A673 (cell line): ENCODE results near the gene SYT8. TPM values are rescaled to one million over a fixed set of nuclear protein-coding genes. Genes with fewer than 3 reads are reported as not detected.
"Not testable (repeated sequence)": the region's sequence is repeated elsewhere in the genome, so short reads cannot be mapped to it uniquely, and the experiment has no call there.

Experiments used
- BruUV-seq: library from RNA; stranded (reverse); fragments of 400-500 nt; replicated peaks from 2 replicates; lab custom pipeline; 2021; lab: Mats Ljungman, UMichigan
- CTCF ChIA-PET: fragments of 300-600 bp; sonication (Branson Sonifier 250); formaldehyde crosslinking; loops from one replicate; lab custom pipeline; 2022; ENCODE audit warnings: antibody characterized with exemption; lab: Charles Lee
- POLR2A ChIA-PET: fragments of 300-600 bp; sonication (Branson Sonifier 250); formaldehyde crosslinking; loops from one replicate; lab custom pipeline; 2022; ENCODE audit warnings: antibody characterized with exemption; ENCODE audit not compliant: low non-redundant PET; lab: Charles Lee
- DNase-seq: peaks from one replicate; pipeline ENCODE4 v3.0.0-alpha.2; 2015; ENCODE audit warnings: low spot score
- H3K27ac ChIP-seq: fragments of 200-600 bp; sonication (generic); 2 replicates; pipeline ENCODE4 v1.5.1; 2016; ENCODE audit warnings: mixed run types, low read depth, mild to moderate bottlenecking, mixed read lengths, antibody characterized with exemption, low read length; ENCODE audit not compliant: poor library complexity, severe bottlenecking
- H3K27me3 ChIP-seq: fragments of 200-600 bp; sonication (generic); replicated peaks from 2 replicates; pipeline ENCODE4 v1.6.1; 2017; ENCODE audit warnings: mixed run types, low read depth, mild to moderate bottlenecking, mixed read lengths, antibody characterized with exemption, low read length; ENCODE audit not compliant: insufficient read depth, poor library complexity
- H3K36me3 ChIP-seq: fragments of 200-600 bp; sonication (generic); 2 replicates; pipeline ENCODE4 v1.6.1; 2016; ENCODE audit warnings: mixed run types, mild to moderate bottlenecking, mixed read lengths, antibody characterized with exemption, low read length; ENCODE audit not compliant: insufficient read depth, poor library complexity, severe bottlenecking
- H3K4me1 ChIP-seq: fragments of 200-600 bp; sonication (generic); 2 replicates; pipeline ENCODE4 v1.6.1; 2017; ENCODE audit warnings: mixed run types, mild to moderate bottlenecking, mixed read lengths, antibody characterized with exemption, low read length; ENCODE audit not compliant: insufficient read depth, poor library complexity, severe bottlenecking
- H3K4me3 ChIP-seq: fragments of 200-600 bp; sonication (generic); 2 replicates; pipeline ENCODE4 v1.5.1; 2016; ENCODE audit warnings: low read depth, mixed run types, mild to moderate bottlenecking, mixed read lengths, low read length; ENCODE audit not compliant: poor library complexity, severe bottlenecking
- H3K9me3 ChIP-seq: fragments of 200-600 bp; sonication (generic); 2 replicates; pipeline ENCODE4 v1.6.1; 2016; ENCODE audit warnings: mixed run types, low read depth, mild to moderate bottlenecking, mixed read lengths, antibody characterized with exemption, low read length; ENCODE audit not compliant: poor library complexity, severe bottlenecking
- CTCF ChIP-seq: fragments of 300-800, 200-600 bp; sonication (generic); conservative IDR thresholded peaks from 2 replicates; pipeline ENCODE4 v1.5.1; 2017; ENCODE audit warnings: low read depth, mild to moderate bottlenecking, antibody characterized with exemption, low read length, moderate library complexity, mixed read lengths
- EZH2 ChIP-seq: fragments of 200-600 bp; sonication (generic); IDR thresholded peaks from 2 replicates; pipeline ENCODE4 v1.6.1; 2017; ENCODE audit warnings: borderline replicate concordance, low read depth, mild to moderate bottlenecking, mixed read lengths, antibody characterized with exemption, low read length; ENCODE audit not compliant: poor library complexity, severe bottlenecking
- intact Hi-C: fragments of 100-400 bp; cut with micrococcal nuclease; formaldehyde crosslinking; loops from one replicate; pipeline ENCODE4 v1.10.0; 2022; ENCODE audit not compliant: unreplicated experiment
- total RNA-seq: library from RNA; stranded (reverse); gene quantifications from 2 replicates; pipeline ENCODE4 v1.2.3, GENCODE V29; 2021

The SYT8 gene
- total RNA-seq, 1 experiment from 2014 or later = not detected

GRCh38 chr11:1812801-1813200 lies 22.0 kb upstream of the SYT8 start:
- BruUV-seq = no TSS peak
- Histone ChIP-seq H3K27me3 (peaks cover 8% of the 10 kb centered on the region), H3K27ac (no peak overlapping the region), H3K4me1 (no peaks in the 10 kb centered on the region), H3K36me3 (no peaks in the 10 kb centered on the region), H3K4me3 (no peak overlapping the region), H3K9me3 (no peaks in the 10 kb centered on the region)
- no peak for TF ChIP-seq CTCF
- no peak for TF ChIP-seq EZH2
- ChIA-PET POLR2A (no interaction called here), CTCF (no interaction called here)
- DNase-seq = no peak
- intact Hi-C loops = no loop called here

- H3K4me1 ChIP-seq, H3K4me3 ChIP-seq, DNase-seq, CTCF ChIA-PET, H3K27ac ChIP-seq, BruUV-seq, POLR2A ChIA-PET, H3K9me3 ChIP-seq, H3K27me3 ChIP-seq, H3K36me3 ChIP-seq, intact Hi-C loops: not testable (repeated sequence)
These were observed 21.4 kb upstream of the SYT8 start for GRCh38 chr11:1813356-1813755.

- POLR2A ChIA-PET = no interaction called here
- H3K4me1 ChIP-seq = no peaks in the 10 kb centered on the region
- peaks cover 8% of the 10 kb centered on the region for H3K27me3 ChIP-seq
- intact Hi-C loops = no loop called here
- no TSS peak for BruUV-seq
- H3K4me3 ChIP-seq = no peak overlapping the region
- no peaks in the 10 kb centered on the region for H3K9me3 ChIP-seq
- CTCF ChIA-PET = no interaction called here
- no peaks in the 10 kb centered on the region for H3K36me3 ChIP-seq
- TF ChIP-seq EZH2 (no peak), CTCF (no peak)
- DNase-seq = no peak
- no peak overlapping the region for H3K27ac ChIP-seq
These were observed 20.1 kb upstream of the SYT8 start for GRCh38 chr11:1814691-1815090.

GRCh38 chr11:1815311-1815710 lies 19.5 kb upstream of the SYT8 start:
- CTCF ChIA-PET = no interaction called here
- no TSS peak for BruUV-seq
- H3K4me3 ChIP-seq = no peak overlapping the region
- H3K4me1 ChIP-seq = no peaks in the 10 kb centered on the region
- TF ChIP-seq EZH2 (no peak), CTCF (no peak)
- intact Hi-C loops = no loop called here
- H3K27me3 ChIP-seq = peaks cover 8% of the 10 kb centered on the region
- no peaks in the 10 kb centered on the region for H3K9me3 ChIP-seq
- POLR2A ChIA-PET = no interaction called here
- H3K27ac ChIP-seq = no peak overlapping the region
- H3K36me3 ChIP-seq = no peaks in the 10 kb centered on the region
- DNase-seq = no peak
